Duodenal mucosa (tissue), 2 donors: ENCODE measurements around the gene MMP13.
"Not testable (repeated sequence)": the region's sequence is repeated elsewhere in the genome, so short reads cannot be mapped to it uniquely, and the experiment has no call there.

Experiments used
- H3K27ac ChIP-seq: one replicate; pipeline ENCODE4 v1.7.0; 2013; ENCODE audit warnings: low read depth, low read length
- H3K27me3 ChIP-seq, 2 donors: one replicate each; pipeline ENCODE4 v1.7.0; 2013; ENCODE audit warnings: low read length in 2 of 2, control low read depth in 1 of 2; ENCODE audit not compliant: insufficient read depth in 2 of 2, control insufficient read depth in 1 of 2
- H3K36me3 ChIP-seq, 2 donors: one replicate each; pipeline ENCODE4 v1.7.0; 2013; ENCODE audit warnings: low read length in 2 of 2, control low read depth in 1 of 2; ENCODE audit not compliant: insufficient read depth in 2 of 2, control insufficient read depth in 1 of 2
- H3K4me1 ChIP-seq, 2 donors: one replicate each; pipeline ENCODE4 v1.7.0; 2013; ENCODE audit warnings: low read length in 2 of 2, control low read depth in 1 of 2; ENCODE audit not compliant: insufficient read depth in 2 of 2, control insufficient read depth in 1 of 2
- H3K4me3 ChIP-seq, 2 donors: one replicate each; pipeline ENCODE4 v1.7.0; 2013; ENCODE audit warnings: low read length in 2 of 2, low read depth in 1 of 2
- H3K9ac ChIP-seq, 2 donors: one replicate each; pipeline ENCODE4 v1.7.0; 2013; ENCODE audit warnings: low read length in 2 of 2, low read depth in 1 of 2
- H3K9me3 ChIP-seq, 2 donors: one replicate each; pipeline ENCODE4 v1.7.0; 2013; ENCODE audit warnings: low read length in 2 of 2, control low read depth in 1 of 2; ENCODE audit not compliant: control insufficient read depth in 1 of 2

The MMP13 gene

GRCh38 chr11:102955624-102956023 is at the start of gene MMP13:
Gene MMP13, minus strand, starts transcription at chr11:102955732. Its CDS starts 27 bp downstream, at chr11:102955705.
- Histone ChIP-seq H3K27ac (no peak within 1 kb of the TSS), H3K4me1 (no peaks in the 10 kb centered on the region), H3K36me3 (no peaks in the 10 kb centered on the region), H3K27me3 (no peaks in the 10 kb centered on the region), H3K9ac (no peak within 1 kb of the TSS), H3K9me3 (no peaks in the 10 kb centered on the region), H3K4me3 (no peak within 1 kb of the TSS)

- not testable (repeated sequence) for H3K9ac ChIP-seq, H3K27ac ChIP-seq, H3K27me3 ChIP-seq, H3K4me3 ChIP-seq, H3K36me3 ChIP-seq, H3K9me3 ChIP-seq, H3K4me1 ChIP-seq
These were observed 48.7 kb upstream of the MMP13 start for GRCh38 chr11:103004234-103004633.

GRCh38 chr11:102994105-102994504 is 38.6 kb upstream of the MMP13 start:
- Histone ChIP-seq H3K4me1 (no peaks in the 10 kb centered on the region), H3K27ac (no peak overlapping the region), H3K9me3 (no peaks in the 10 kb centered on the region), H3K27me3 (no peaks in the 10 kb centered on the region), H3K4me3 (no peak overlapping the region), H3K36me3 (no peaks in the 10 kb centered on the region), H3K9ac (no peak overlapping the region)

GRCh38 chr11:102991776-102992175 is 36.2 kb upstream of the MMP13 start:
- H3K27me3 ChIP-seq, result no peaks in the 10 kb centered on the region
- H3K9me3 ChIP-seq, result no peaks in the 10 kb centered on the region
- no peaks in the 10 kb centered on the region for H3K36me3 ChIP-seq
- no peak overlapping the region for H3K4me3 ChIP-seq
- no peaks in the 10 kb centered on the region for H3K4me1 ChIP-seq
- H3K9ac ChIP-seq, result no peak overlapping the region
- H3K27ac ChIP-seq, result no peak overlapping the region

- Histone ChIP-seq H3K27me3 (no peaks in the 10 kb centered on the region), H3K4me3 (no peak overlapping the region), H3K9me3 (no peaks in the 10 kb centered on the region), H3K9ac (no peak overlapping the region), H3K27ac (no peak overlapping the region), H3K36me3 (no peaks in the 10 kb centered on the region), H3K4me1 (no peaks in the 10 kb centered on the region)
These were observed 34.6 kb upstream of the MMP13 start for GRCh38 chr11:102990145-102990544.

- Histone ChIP-seq H3K27ac (no peak overlapping the region), H3K4me3 (no peak overlapping the region), H3K9me3 (no peaks in the 10 kb centered on the region), H3K9ac (no peak overlapping the region), H3K27me3 (no peaks in the 10 kb centered on the region), H3K4me1 (no peaks in the 10 kb centered on the region), H3K36me3 (no peaks in the 10 kb centered on the region)
These were observed 34.0 kb upstream of the MMP13 start for GRCh38 chr11:102989379-102990047.

- H3K27ac ChIP-seq, result no peak overlapping the region
- no peaks in the 10 kb centered on the region for H3K36me3 ChIP-seq
These were observed 31.3 kb upstream of the MMP13 start for GRCh38 chr11:102986815-102987214.

GRCh38 chr11:102985850-102986249 is 30.3 kb upstream of the MMP13 start:
- Histone ChIP-seq H3K4me1 (no peaks in the 10 kb centered on the region), H3K4me3 (no peak overlapping the region), H3K36me3 (no peaks in the 10 kb centered on the region), H3K27ac (no peak overlapping the region), H3K9ac (no peak overlapping the region), H3K9me3 (no peaks in the 10 kb centered on the region), H3K27me3 (no peaks in the 10 kb centered on the region)

More at GRCh38 chr11:102986815-102987214, 31.3 kb upstream of the MMP13 start:
- no peak overlapping the region for H3K4me3 ChIP-seq
- no peak overlapping the region for H3K9ac ChIP-seq
- no peaks in the 10 kb centered on the region for H3K27me3 ChIP-seq
- H3K9me3 ChIP-seq, result no peaks in the 10 kb centered on the region
- no peaks in the 10 kb centered on the region for H3K4me1 ChIP-seq

GRCh38 chr11:102983486-102983885 is 28.0 kb upstream of the MMP13 start:
- H3K27me3 ChIP-seq, result no peaks in the 10 kb centered on the region
- no peak overlapping the region for H3K9ac ChIP-seq
- H3K4me3 ChIP-seq, result no peak overlapping the region
- H3K9me3 ChIP-seq, result no peaks in the 10 kb centered on the region
- H3K27ac ChIP-seq, result no peak overlapping the region
- no peaks in the 10 kb centered on the region for H3K4me1 ChIP-seq
- H3K36me3 ChIP-seq, result no peaks in the 10 kb centered on the region

- no peaks in the 10 kb centered on the region for H3K9me3 ChIP-seq
- H3K27ac ChIP-seq, result no peak overlapping the region
- H3K27me3 ChIP-seq, result no peaks in the 10 kb centered on the region
- H3K9ac ChIP-seq, result no peak overlapping the region
- no peaks in the 10 kb centered on the region for H3K4me1 ChIP-seq
- H3K4me3 ChIP-seq, result no peak overlapping the region
- no peaks in the 10 kb centered on the region for H3K36me3 ChIP-seq
These were observed 25.9 kb upstream of the MMP13 start for GRCh38 chr11:102981324-102981910.
